Peyer's patch (tissue), 4 donors: ENCODE measurements around the gene VASN.

ENCODE experiments used
- POLR2A ChIP-seq, 2 donors: fragments of 450-650 bp; IDR thresholded peaks; one replicate each; pipeline ENCODE4 v1.5.1; 2017; ENCODE audit warnings: antibody characterized with exemption in 2 of 2, mild to moderate bottlenecking in 2 of 2, moderate library complexity in 2 of 2
- TF ChIP-seq, protein P1 (sequence below), 6 experiments: fragments of 450-650 bp in 4 of 6; fragments of 200-600 bp in 2 of 6; sonication (generic) in 1 of 6; IDR thresholded peaks; one replicate each; pipeline ENCODE4 v1.5.1; 2017 to 2019; ENCODE audit warnings: antibody characterized with exemption in 6 of 6, mild to moderate bottlenecking in 3 of 6, moderate library complexity in 1 of 6

DNA sequence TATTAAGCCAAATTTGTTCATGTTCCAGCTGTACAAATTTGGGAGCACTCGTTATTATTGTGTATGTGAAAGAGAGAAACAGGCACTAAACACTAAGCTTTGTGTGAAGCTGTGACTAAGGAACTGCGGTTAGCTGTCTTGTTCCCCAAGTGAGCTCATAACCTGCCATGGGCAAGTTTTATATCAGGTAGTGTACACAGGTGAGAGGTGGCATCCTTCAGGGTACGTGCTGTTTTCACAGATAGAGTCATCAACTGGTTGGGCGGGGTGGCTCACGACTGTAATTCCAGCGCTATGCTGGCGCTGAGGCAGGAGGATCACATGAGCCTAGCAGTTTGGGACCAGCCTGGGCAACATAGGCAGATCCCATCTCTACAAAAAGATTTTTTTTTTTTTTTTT lies 56.9 kb downstream of the VASN start:
- TF ChIP-seq POLR2A (IDR thresholded peaks at IDR 0.05): no peak
- TF ChIP-seq, protein P1, sequence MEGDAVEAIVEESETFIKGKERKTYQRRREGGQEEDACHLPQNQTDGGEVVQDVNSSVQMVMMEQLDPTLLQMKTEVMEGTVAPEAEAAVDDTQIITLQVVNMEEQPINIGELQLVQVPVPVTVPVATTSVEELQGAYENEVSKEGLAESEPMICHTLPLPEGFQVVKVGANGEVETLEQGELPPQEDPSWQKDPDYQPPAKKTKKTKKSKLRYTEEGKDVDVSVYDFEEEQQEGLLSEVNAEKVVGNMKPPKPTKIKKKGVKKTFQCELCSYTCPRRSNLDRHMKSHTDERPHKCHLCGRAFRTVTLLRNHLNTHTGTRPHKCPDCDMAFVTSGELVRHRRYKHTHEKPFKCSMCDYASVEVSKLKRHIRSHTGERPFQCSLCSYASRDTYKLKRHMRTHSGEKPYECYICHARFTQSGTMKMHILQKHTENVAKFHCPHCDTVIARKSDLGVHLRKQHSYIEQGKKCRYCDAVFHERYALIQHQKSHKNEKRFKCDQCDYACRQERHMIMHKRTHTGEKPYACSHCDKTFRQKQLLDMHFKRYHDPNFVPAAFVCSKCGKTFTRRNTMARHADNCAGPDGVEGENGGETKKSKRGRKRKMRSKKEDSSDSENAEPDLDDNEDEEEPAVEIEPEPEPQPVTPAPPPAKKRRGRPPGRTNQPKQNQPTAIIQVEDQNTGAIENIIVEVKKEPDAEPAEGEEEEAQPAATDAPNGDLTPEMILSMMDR (IDR thresholded peaks at IDR 0.05): no peak
